ENCODE measurements around the gene STK32B. TPM values are rescaled to one million over a fixed set of nuclear protein-coding genes. Genes with fewer than 3 reads are reported as not detected.

The STK32B gene
- total RNA-seq, 1 experiment from 2014 or later, result 15.1 TPM

DNA sequence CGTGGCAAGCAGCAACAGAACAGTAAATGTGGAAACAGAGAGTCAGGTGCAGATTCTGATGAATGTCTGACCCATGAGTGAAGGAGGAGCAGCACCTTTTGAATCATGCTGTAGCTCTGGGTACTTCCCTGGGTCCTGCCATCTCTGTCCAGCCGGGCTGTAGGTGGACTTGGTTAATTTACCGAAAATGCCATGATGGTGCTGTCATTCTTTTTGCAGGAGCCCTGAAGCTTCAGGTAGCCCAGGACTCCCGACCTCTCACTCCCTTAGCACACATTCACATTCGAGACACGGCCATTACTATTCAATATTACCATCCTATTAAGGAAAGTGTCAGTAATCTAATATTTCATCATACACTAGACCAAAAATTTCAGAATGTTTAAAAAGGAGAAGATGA lies 320.9 kb downstream of the STK32B start:
- no peak overlapping the region for H3K27ac ChIP-seq (ENCODE audit: low read depth, low read length, poor library complexity, severe bottlenecking)
- no peaks in the 10 kb centered on the region for H3K27me3 ChIP-seq (replicated peaks; ENCODE audit: insufficient read depth, low read depth, low read length, poor library complexity)
- intact Hi-C loops (cut with micrococcal nuclease; ENCODE audit: unreplicated experiment), result loop anchor here (10.0 kb wide), 1 partner anchor 377 kb away; no protein-coding TSS in a partner anchor
- no peaks in the 10 kb centered on the region for H3K4me1 ChIP-seq (ENCODE audit: insufficient read depth, low read length, poor library complexity, severe bottlenecking)
- H3K36me3 ChIP-seq (ENCODE audit: insufficient read depth, low read length, poor library complexity, severe bottlenecking), result no peaks in the 10 kb centered on the region
- no TSS peak for BruUV-seq (replicated peaks)
- CTCF ChIA-PET, result no interaction called here
- DNase-seq (ENCODE audit: low spot score), result no peak
- H3K4me3 ChIP-seq (ENCODE audit: low read depth, low read length, poor library complexity, severe bottlenecking), result no peak overlapping the region
- TF ChIP-seq, protein P1, sequence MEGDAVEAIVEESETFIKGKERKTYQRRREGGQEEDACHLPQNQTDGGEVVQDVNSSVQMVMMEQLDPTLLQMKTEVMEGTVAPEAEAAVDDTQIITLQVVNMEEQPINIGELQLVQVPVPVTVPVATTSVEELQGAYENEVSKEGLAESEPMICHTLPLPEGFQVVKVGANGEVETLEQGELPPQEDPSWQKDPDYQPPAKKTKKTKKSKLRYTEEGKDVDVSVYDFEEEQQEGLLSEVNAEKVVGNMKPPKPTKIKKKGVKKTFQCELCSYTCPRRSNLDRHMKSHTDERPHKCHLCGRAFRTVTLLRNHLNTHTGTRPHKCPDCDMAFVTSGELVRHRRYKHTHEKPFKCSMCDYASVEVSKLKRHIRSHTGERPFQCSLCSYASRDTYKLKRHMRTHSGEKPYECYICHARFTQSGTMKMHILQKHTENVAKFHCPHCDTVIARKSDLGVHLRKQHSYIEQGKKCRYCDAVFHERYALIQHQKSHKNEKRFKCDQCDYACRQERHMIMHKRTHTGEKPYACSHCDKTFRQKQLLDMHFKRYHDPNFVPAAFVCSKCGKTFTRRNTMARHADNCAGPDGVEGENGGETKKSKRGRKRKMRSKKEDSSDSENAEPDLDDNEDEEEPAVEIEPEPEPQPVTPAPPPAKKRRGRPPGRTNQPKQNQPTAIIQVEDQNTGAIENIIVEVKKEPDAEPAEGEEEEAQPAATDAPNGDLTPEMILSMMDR (conservative IDR thresholded peaks at IDR 0.05; ENCODE audit: low read depth, low read length), result no peak
- no peak for TF ChIP-seq EZH2 (IDR thresholded peaks at IDR 0.05; ENCODE audit: borderline replicate concordance, low read depth, low read length, poor library complexity, severe bottlenecking)
- POLR2A ChIA-PET (ENCODE audit: low non-redundant PET), result no interaction called here
- H3K9me3 ChIP-seq (ENCODE audit: low read depth, low read length, poor library complexity, severe bottlenecking), result peaks cover 4% of the 10 kb centered on the region

GRCh38 chr4:5373327-5373726 lies 322.0 kb downstream of the STK32B start:
- H3K4me3 ChIP-seq (ENCODE audit: low read depth, low read length, poor library complexity, severe bottlenecking), result no peak overlapping the region
- intact Hi-C loops (cut with micrococcal nuclease; ENCODE audit: unreplicated experiment), result loop anchor here (10.0 kb wide), 1 partner anchor 379 kb away; no protein-coding TSS in a partner anchor
- no peaks in the 10 kb centered on the region for H3K27me3 ChIP-seq (replicated peaks; ENCODE audit: insufficient read depth, low read depth, low read length, poor library complexity)
- no peaks in the 10 kb centered on the region for H3K4me1 ChIP-seq (ENCODE audit: insufficient read depth, low read length, poor library complexity, severe bottlenecking)
- ChIA-PET POLR2A (ENCODE audit: low non-redundant PET) (no interaction called here), CTCF (no interaction called here)
- no peaks in the 10 kb centered on the region for H3K36me3 ChIP-seq (ENCODE audit: insufficient read depth, low read length, poor library complexity, severe bottlenecking)
- H3K27ac ChIP-seq (ENCODE audit: low read depth, low read length, poor library complexity, severe bottlenecking), result no peak overlapping the region
- BruUV-seq (replicated peaks), result no TSS peak
- TF ChIP-seq EZH2 (IDR thresholded peaks at IDR 0.05; ENCODE audit: borderline replicate concordance, low read depth, low read length, poor library complexity, severe bottlenecking), result no peak
- TF ChIP-seq, protein P1 (conservative IDR thresholded peaks at IDR 0.05; ENCODE audit: low read depth, low read length), result no peak
- no peak for DNase-seq (ENCODE audit: low spot score)
- H3K9me3 ChIP-seq (ENCODE audit: low read depth, low read length, poor library complexity, severe bottlenecking), result peaks cover 8% of the 10 kb centered on the region

GRCh38 chr4:5374592-5374991 lies 323.3 kb downstream of the STK32B start:
- intact Hi-C loops (cut with micrococcal nuclease; ENCODE audit: unreplicated experiment), result loop anchor here (10.0 kb wide), 1 partner anchor 380 kb away; no protein-coding TSS in a partner anchor
- Histone ChIP-seq H3K9me3 (ENCODE audit: low read depth, low read length, poor library complexity, severe bottlenecking) (peaks cover 8% of the 10 kb centered on the region), H3K27me3 (replicated peaks; ENCODE audit: insufficient read depth, low read depth, low read length, poor library complexity) (no peaks in the 10 kb centered on the region), H3K36me3 (ENCODE audit: insufficient read depth, low read length, poor library complexity, severe bottlenecking) (no peaks in the 10 kb centered on the region), H3K4me1 (ENCODE audit: insufficient read depth, low read length, poor library complexity, severe bottlenecking) (no peaks in the 10 kb centered on the region), H3K4me3 (ENCODE audit: low read depth, low read length, poor library complexity, severe bottlenecking) (no peak overlapping the region), H3K27ac (ENCODE audit: low read depth, low read length, poor library complexity, severe bottlenecking) (no peak overlapping the region)
- no peak for DNase-seq (ENCODE audit: low spot score)
- POLR2A ChIA-PET (ENCODE audit: low non-redundant PET), result no interaction called here
- TF ChIP-seq EZH2 (IDR thresholded peaks at IDR 0.05; ENCODE audit: borderline replicate concordance, low read depth, low read length, poor library complexity, severe bottlenecking), result no peak
- TF ChIP-seq, protein P1 (conservative IDR thresholded peaks at IDR 0.05; ENCODE audit: low read depth, low read length), result no peak
- BruUV-seq (replicated peaks), result no TSS peak
- CTCF ChIA-PET, result no interaction called here

All from A673 (cell line).